NCI-H526 treated with DMSO at 0.1 percent for 48 hours (cell line): ENCODE results near the gene CALHM4.
"Not testable (repeated sequence)": the region's sequence is repeated elsewhere in the genome, so short reads cannot be mapped to it uniquely, and the experiment has no call there.

ENCODE experiments used
- DNase-seq: peaks from one replicate; lab custom pipeline; 2025; lab: John Stamatoyannopoulos, UW

CALHM4 gene

GRCh38 chr6:116577486-116577885, 23.9 kb downstream of the CALHM4 start:
- no peak for DNase-seq

GRCh38 chr6:116578335-116578734, 24.8 kb downstream of the CALHM4 start:
- DNase-seq, result no peak

GRCh38 chr6:116579143-116579542, 25.6 kb downstream of the CALHM4 start:
- DNase-seq, result no peak

GRCh38 chr6:116580198-116580597, 26.6 kb downstream of the CALHM4 start:
- DNase-seq, result no peak

- no peak for DNase-seq
These were observed 32.7 kb downstream of the CALHM4 start for GRCh38 chr6:116586276-116586675.

GRCh38 chr6:116586738-116587137, 33.2 kb downstream of the CALHM4 start:
- no peak for DNase-seq

- DNase-seq, result no peak
These were observed 41.7 kb downstream of the CALHM4 start for GRCh38 chr6:116595247-116595646.

- DNase-seq, result no peak
These were observed 43.3 kb downstream of the CALHM4 start for GRCh38 chr6:116596815-116597214.

GRCh38 chr6:116603916-116604315, 50.4 kb downstream of the CALHM4 start:
- not testable (repeated sequence) for DNase-seq

- not testable (repeated sequence) for DNase-seq
These were observed 51.3 kb downstream of the CALHM4 start for GRCh38 chr6:116604868-116605267.

GRCh38 chr6:116605935-116606334, 52.4 kb downstream of the CALHM4 start:
- DNase-seq, result no peak
